Gastrocnemius medialis (tissue), 4 donors: ENCODE measurements around the gene INAFM2. TPM values are rescaled to one million over a fixed set of nuclear protein-coding genes. Genes with fewer than 3 reads are reported as not detected.

Experiments used
- ATAC-seq, 2 donors: fragments of 150-250 bp; one replicate each; pipeline ENCODE4 v1.9.1; 2016
- DNase-seq, 2 donors: peaks; one replicate each; pipeline ENCODE4 v3.0.0-alpha.2; 2019
- H3K27ac ChIP-seq, 4 donors: fragments of 200-600 bp; sonication (generic); 1 replicate in 1 of 4; 2 replicates in 3 of 4; pipeline ENCODE4 v1.5.1; 2016 to 2018; ENCODE audit warnings: mild to moderate bottlenecking in 2 of 4, moderate library complexity in 1 of 4
- H3K27me3 ChIP-seq, 3 donors: fragments of 200-600 bp; sonication (generic) in 2 of 3; 1 replicate in 1 of 3; 2 replicates in 2 of 3; pipeline versions ENCODE4 v1.5.1 to v1.6.0; 2016 to 2019; ENCODE audit warnings: mild to moderate bottlenecking in 1 of 3, moderate library complexity in 1 of 3
- H3K36me3 ChIP-seq, 2 donors: fragments of 200-600 bp; sonication (generic) in 1 of 2; one replicate each; pipeline ENCODE4 v1.5.1; 2017 to 2018
- H3K4me1 ChIP-seq, 2 donors: fragments of 200-600 bp; sonication (generic) in 1 of 2; one replicate each; pipeline ENCODE4 v1.5.1; 2016 to 2017; ENCODE audit warnings: mild to moderate bottlenecking in 2 of 2
- H3K4me3 ChIP-seq, 4 donors: fragments of 200-600 bp; sonication (generic) in 3 of 4; 1 replicate in 1 of 4; 2 replicates in 3 of 4; pipeline ENCODE4 v1.5.1; 2016 to 2019; ENCODE audit warnings: mild to moderate bottlenecking in 2 of 4
- H3K9me3 ChIP-seq, 3 donors: fragments of 200-600 bp; sonication (generic) in 2 of 3; 1 replicate in 1 of 3; 2 replicates in 2 of 3; pipeline ENCODE4 v1.5.1; 2016 to 2019
- CTCF ChIP-seq, 5 experiments: fragments of 450-650 bp in 3 of 5; fragments of 200-600 bp in 2 of 5; sonication (generic) in 2 of 5; IDR thresholded peaks in 4 of 5; conservative IDR thresholded peaks in 1 of 5; 1 replicate in 4 of 5; 2 replicates in 1 of 5; pipeline ENCODE4 v1.5.1; 2016 to 2019; ENCODE audit warnings: antibody characterized with exemption in 5 of 5, mild to moderate bottlenecking in 3 of 5, moderate library complexity in 3 of 5
- POLR2A ChIP-seq, 2 donors: fragments of 450-650 bp; IDR thresholded peaks; one replicate each; pipeline ENCODE4 v1.6.1; 2017; ENCODE audit warnings: antibody characterized with exemption in 2 of 2, mild to moderate bottlenecking in 2 of 2, moderate library complexity in 2 of 2
- in situ Hi-C, 4 donors: fragments of 200-750 bp; cut with MboI; loops; one replicate each; pipeline versions ENCODE4 v1.15.0 to v1.8.0; 2017; ENCODE audit warnings: low sequenced_read_pairs in 4 of 4
- intact Hi-C: fragments of 100-400 bp; cut with DNase I; formaldehyde crosslinking; loops from one replicate; pipeline ENCODE4 v1.15.1; 2023; ENCODE audit warnings: low total_unique reads
- total RNA-seq, 4 donors: library from RNA; depleted of rRNA; stranded (reverse); fragments of >200 nt; gene quantifications; one replicate each; pipeline versions ENCODE4 v1.1.0 to v1.2.3, GENCODE V29; 2016

INAFM2 gene
- total RNA-seq, 4 donors from 2014 or later, result 17.2 to 28.1 (median 17.7) TPM

GRCh38 chr15:40289140-40289775 lies 34.2 kb upstream of the INAFM2 start:
- Histone ChIP-seq H3K9me3 (no peaks in the 10 kb centered on the region), H3K4me3 (no peak overlapping the region), H3K36me3 (no peaks in the 10 kb centered on the region), H3K27me3 (peaks cover 0 to 16% (median under 1%) of the 10 kb centered on the region in 3 donors), H3K27ac (no peak overlapping the region), H3K4me1 (peaks cover 0 to 9% of the 10 kb centered on the region in 2 donors)
- peak; percentile 58 to 67 for ATAC-seq
- intact Hi-C loops (no loop called here), in situ Hi-C loops (loop anchor here in 1 of 4 donors (10.0 kb wide), 1 partner anchor 136 kb away; no protein-coding TSS in a partner anchor)
- TF ChIP-seq CTCF (IDR thresholded peaks at IDR 0.05 in 4 of 5, conservative IDR thresholded peaks at IDR 0.05 in 1 of 5), result no peak
- TF ChIP-seq POLR2A (IDR thresholded peaks at IDR 0.05), result no peak
- peak in 1 of 2 donors; percentile 63 for DNase-seq

GRCh38 chr15:40290545-40290917 lies 33.0 kb upstream of the INAFM2 start:
- TF ChIP-seq CTCF (IDR thresholded peaks at IDR 0.05 in 4 of 5, conservative IDR thresholded peaks at IDR 0.05 in 1 of 5), result no peak
- no peak for TF ChIP-seq POLR2A (IDR thresholded peaks at IDR 0.05)
- in situ Hi-C loops (no loop called here), intact Hi-C loops (no loop called here)
- Histone ChIP-seq H3K4me3 (no peak overlapping the region), H3K27me3 (peaks cover 0 to 16% (median 0%) of the 10 kb centered on the region in 3 donors), H3K4me1 (peaks cover 0 to 9% of the 10 kb centered on the region in 2 donors), H3K27ac (no peak overlapping the region), H3K36me3 (no peaks in the 10 kb centered on the region), H3K9me3 (no peaks in the 10 kb centered on the region)
- DNase-seq, result no peak
- ATAC-seq, result no peak

- DNase-seq, result no peak
- H3K27me3 ChIP-seq, result peaks cover 0 to 16% (median 0%) of the 10 kb centered on the region in 3 donors
- H3K36me3 ChIP-seq, result no peaks in the 10 kb centered on the region
- H3K4me3 ChIP-seq, result peak overlapping the region; percentile 28 to 45 (median 37)
- H3K9me3 ChIP-seq, result no peaks in the 10 kb centered on the region
- intact Hi-C loops, result no loop called here
- TF ChIP-seq POLR2A (IDR thresholded peaks at IDR 0.05) (no peak), CTCF (IDR thresholded peaks at IDR 0.05 in 4 of 5, conservative IDR thresholded peaks at IDR 0.05 in 1 of 5) (no peak)
- ATAC-seq, result peak in 1 of 2 donors; percentile 32
- H3K27ac ChIP-seq, result no peak overlapping the region
- H3K4me1 ChIP-seq, result peaks cover 0 to 9% of the 10 kb centered on the region in 2 donors
- in situ Hi-C loops, result no loop called here
Measured at GRCh38 chr15:40290918-40291574, 32.4 kb upstream of the INAFM2 start.

- TF ChIP-seq POLR2A (IDR thresholded peaks at IDR 0.05), result no peak
- TF ChIP-seq CTCF (IDR thresholded peaks at IDR 0.05 in 4 of 5, conservative IDR thresholded peaks at IDR 0.05 in 1 of 5), result no peak
- Histone ChIP-seq H3K27me3 (peaks cover 0 to 16% (median 0%) of the 10 kb centered on the region in 3 donors), H3K36me3 (no peaks in the 10 kb centered on the region), H3K9me3 (no peaks in the 10 kb centered on the region), H3K4me3 (no peak overlapping the region), H3K27ac (no peak overlapping the region), H3K4me1 (peaks cover 0 to 9% of the 10 kb centered on the region in 2 donors)
- no peak for DNase-seq
- ATAC-seq, result no peak
- intact Hi-C loops (no loop called here), in situ Hi-C loops (no loop called here)
Measured at GRCh38 chr15:40292246-40292645, 31.2 kb upstream of the INAFM2 start.
